WI38 (cell line): ENCODE measurements around the gene GRIK4.

Source experiments
- H3K4me3 ChIP-seq: 2 replicates; pipeline ENCODE4 v1.5.1; 2011; ENCODE audit warnings: low read depth, mild to moderate bottlenecking, control low read depth, low read length
- CTCF ChIP-seq: IDR thresholded peaks from 2 replicates; pipeline ENCODE4 v1.5.1; 2012; ENCODE audit warnings: low read depth, mild to moderate bottlenecking, control low read depth, low read length

The GRIK4 gene

GRCh38 chr11:120511116-120511819 lies at the start of gene GRIK4:
TSS of gene GRIK4 (plus strand) at chr11:120511748. CDS start at chr11:120660319, 148,571 bp downstream.
- peak within 1 kb of the TSS; percentile 52 for H3K4me3 ChIP-seq
- TF ChIP-seq CTCF = peak; percentile 89

GRCh38 chr11:120462825-120463224 lies 48.7 kb upstream of the GRIK4 start:
- no peak for TF ChIP-seq CTCF
- H3K4me3 ChIP-seq = no peak overlapping the region

- no peak overlapping the region for H3K4me3 ChIP-seq
- TF ChIP-seq CTCF = no peak
These were observed 45.5 kb upstream of the GRIK4 start for GRCh38 chr11:120465921-120466534.

GRCh38 chr11:120467627-120468026 lies 43.9 kb upstream of the GRIK4 start:
- no peak for TF ChIP-seq CTCF
- H3K4me3 ChIP-seq = no peak overlapping the region

GRCh38 chr11:120471131-120471530 lies 40.4 kb upstream of the GRIK4 start:
- H3K4me3 ChIP-seq = no peak overlapping the region
- no peak for TF ChIP-seq CTCF

- no peak overlapping the region for H3K4me3 ChIP-seq
- no peak for TF ChIP-seq CTCF
These were observed 39.6 kb upstream of the GRIK4 start for GRCh38 chr11:120471994-120472393.

GRCh38 chr11:120473503-120473902 lies 38.0 kb upstream of the GRIK4 start:
- no peak for TF ChIP-seq CTCF

More at GRCh38 chr11:120473503-120473902, 38.0 kb upstream of the GRIK4 start:
- H3K4me3 ChIP-seq = no peak overlapping the region
